ENCODE data around the gene UBE2N. TPM values are rescaled to one million over a fixed set of nuclear protein-coding genes. Genes with fewer than 3 reads are reported as not detected.

Gene UBE2N
- total and polyA plus RNA-seq, 10 of the 15 experiments (the other 5 are each of a cell fraction or from before 2014, with no cell fraction given), result 243 to 945 (median 443) TPM

DNA sequence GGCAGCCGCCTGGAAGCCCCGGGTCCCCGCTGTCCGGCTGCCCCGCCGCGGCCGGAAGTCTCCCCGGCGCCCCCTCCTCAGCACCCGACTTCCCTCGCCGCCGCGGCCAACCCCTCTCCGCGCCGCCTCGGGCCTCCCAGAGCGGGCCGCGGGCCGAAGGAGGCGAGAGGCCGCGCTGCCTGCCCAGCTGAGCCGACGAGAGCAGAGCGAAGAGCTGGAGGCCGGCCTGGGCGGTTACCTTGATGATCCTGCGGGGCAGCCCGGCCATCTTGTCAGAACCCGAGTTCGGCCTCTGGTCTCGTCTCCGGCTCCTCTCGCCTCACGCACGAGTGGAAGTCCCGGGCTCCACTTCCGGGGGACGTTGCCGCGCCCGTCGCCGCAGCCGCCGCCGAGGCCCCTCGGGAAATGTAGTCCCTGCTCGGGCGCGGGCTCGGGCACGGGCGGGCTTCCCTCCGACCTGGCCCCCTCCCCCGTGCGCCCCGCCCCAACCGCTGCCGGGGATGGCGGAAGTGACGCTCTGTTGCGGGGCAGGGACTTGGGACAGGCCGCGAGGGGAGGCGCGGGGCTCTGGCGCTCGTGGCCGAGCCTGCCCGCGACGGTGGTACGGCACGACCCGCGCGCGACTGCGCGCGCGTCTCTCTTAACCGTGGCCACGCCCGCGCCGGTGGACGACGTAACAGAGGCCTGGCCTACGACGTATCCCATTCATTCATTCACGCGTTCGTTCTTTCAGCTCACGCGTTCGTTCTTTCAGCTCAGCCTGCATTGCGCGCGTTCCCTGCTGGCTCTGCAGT is at the start of gene UBE2N (continued):
- peak; percentile 27 for TF ChIP-seq CBFB (IDR thresholded peaks at IDR 0.05; ENCODE audit: low read depth)
- peak; percentile 88 to 95 for TF ChIP-seq BHLHE40 (IDR thresholded peaks at IDR 0.05; ENCODE audit: borderline replicate concordance in 1 of 2, low read depth in 2 of 2, low read length in 1 of 2)
- TF ChIP-seq KDM1A (IDR thresholded peaks at IDR 0.05; ENCODE audit: borderline replicate concordance), result no peak
- TF ChIP-seq SUZ12 (IDR thresholded peaks at IDR 0.05; ENCODE audit: unreplicated experiment), result no peak
- TF ChIP-seq POLR2AphosphoS2 (IDR thresholded peaks at IDR 0.05; ENCODE audit: low read depth, low read length), result no peak
- TF ChIP-seq CREB1 (IDR thresholded peaks at IDR 0.05; ENCODE audit: low read depth), result peak; percentile 89
- no peak for TF ChIP-seq TARDBP (IDR thresholded peaks at IDR 0.05; ENCODE audit: borderline replicate concordance)
- no peak for TF ChIP-seq ZBED1 (IDR thresholded peaks at IDR 0.05; ENCODE audit: borderline replicate concordance)
- TF ChIP-seq FOS (IDR thresholded peaks at IDR 0.05; ENCODE audit: borderline replicate concordance, extremely low read depth, insufficient read length), result no peak
- no peak for TF ChIP-seq ZZZ3 (IDR thresholded peaks at IDR 0.05; ENCODE audit: control insufficient read depth, insufficient read length, low read depth)
- TF ChIP-seq, protein P1, sequence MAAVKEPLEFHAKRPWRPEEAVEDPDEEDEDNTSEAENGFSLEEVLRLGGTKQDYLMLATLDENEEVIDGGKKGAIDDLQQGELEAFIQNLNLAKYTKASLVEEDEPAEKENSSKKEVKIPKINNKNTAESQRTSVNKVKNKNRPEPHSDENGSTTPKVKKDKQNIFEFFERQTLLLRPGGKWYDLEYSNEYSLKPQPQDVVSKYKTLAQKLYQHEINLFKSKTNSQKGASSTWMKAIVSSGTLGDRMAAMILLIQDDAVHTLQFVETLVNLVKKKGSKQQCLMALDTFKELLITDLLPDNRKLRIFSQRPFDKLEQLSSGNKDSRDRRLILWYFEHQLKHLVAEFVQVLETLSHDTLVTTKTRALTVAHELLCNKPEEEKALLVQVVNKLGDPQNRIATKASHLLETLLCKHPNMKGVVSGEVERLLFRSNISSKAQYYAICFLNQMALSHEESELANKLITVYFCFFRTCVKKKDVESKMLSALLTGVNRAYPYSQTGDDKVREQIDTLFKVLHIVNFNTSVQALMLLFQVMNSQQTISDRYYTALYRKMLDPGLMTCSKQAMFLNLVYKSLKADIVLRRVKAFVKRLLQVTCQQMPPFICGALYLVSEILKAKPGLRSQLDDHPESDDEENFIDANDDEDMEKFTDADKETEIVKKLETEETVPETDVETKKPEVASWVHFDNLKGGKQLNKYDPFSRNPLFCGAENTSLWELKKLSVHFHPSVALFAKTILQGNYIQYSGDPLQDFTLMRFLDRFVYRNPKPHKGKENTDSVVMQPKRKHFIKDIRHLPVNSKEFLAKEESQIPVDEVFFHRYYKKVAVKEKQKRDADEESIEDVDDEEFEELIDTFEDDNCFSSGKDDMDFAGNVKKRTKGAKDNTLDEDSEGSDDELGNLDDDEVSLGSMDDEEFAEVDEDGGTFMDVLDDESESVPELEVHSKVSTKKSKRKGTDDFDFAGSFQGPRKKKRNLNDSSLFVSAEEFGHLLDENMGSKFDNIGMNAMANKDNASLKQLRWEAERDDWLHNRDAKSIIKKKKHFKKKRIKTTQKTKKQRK (IDR thresholded peaks at IDR 0.05; ENCODE audit: low read depth, low read length), result no peak
- TF ChIP-seq YY1 (IDR thresholded peaks at IDR 0.05; ENCODE audit: low read depth, low read length), result peak; percentile 94
- TF ChIP-seq, protein P2, sequence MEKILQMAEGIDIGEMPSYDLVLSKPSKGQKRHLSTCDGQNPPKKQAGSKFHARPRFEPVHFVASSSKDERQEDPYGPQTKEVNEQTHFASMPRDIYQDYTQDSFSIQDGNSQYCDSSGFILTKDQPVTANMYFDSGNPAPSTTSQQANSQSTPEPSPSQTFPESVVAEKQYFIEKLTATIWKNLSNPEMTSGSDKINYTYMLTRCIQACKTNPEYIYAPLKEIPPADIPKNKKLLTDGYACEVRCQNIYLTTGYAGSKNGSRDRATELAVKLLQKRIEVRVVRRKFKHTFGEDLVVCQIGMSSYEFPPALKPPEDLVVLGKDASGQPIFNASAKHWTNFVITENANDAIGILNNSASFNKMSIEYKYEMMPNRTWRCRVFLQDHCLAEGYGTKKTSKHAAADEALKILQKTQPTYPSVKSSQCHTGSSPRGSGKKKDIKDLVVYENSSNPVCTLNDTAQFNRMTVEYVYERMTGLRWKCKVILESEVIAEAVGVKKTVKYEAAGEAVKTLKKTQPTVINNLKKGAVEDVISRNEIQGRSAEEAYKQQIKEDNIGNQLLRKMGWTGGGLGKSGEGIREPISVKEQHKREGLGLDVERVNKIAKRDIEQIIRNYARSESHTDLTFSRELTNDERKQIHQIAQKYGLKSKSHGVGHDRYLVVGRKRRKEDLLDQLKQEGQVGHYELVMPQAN (conservative IDR thresholded peaks at IDR 0.05), result peak; percentile 70
- TF ChIP-seq CBX3 (IDR thresholded peaks at IDR 0.05; ENCODE audit: borderline replicate concordance, low read depth), result no peak
- no peak for TF ChIP-seq MEF2A (IDR thresholded peaks at IDR 0.05; ENCODE audit: insufficient read depth, low read depth, low read length)
- 0 out of 2 replicates have a peak, but pooled peaks have one; percentile 9 for TF ChIP-seq PAX5 (IDR thresholded peaks at IDR 0.05; ENCODE audit: borderline replicate concordance, low read depth, low read length)
- TF ChIP-seq TBL1XR1 (IDR thresholded peaks at IDR 0.05; ENCODE audit: low read depth, low read length), result no peak; the same call in 1 of the 2 replicates
- no peak for TF ChIP-seq NR2F1 (conservative IDR thresholded peaks at IDR 0.05)
- TF ChIP-seq BACH1 (IDR thresholded peaks at IDR 0.05; ENCODE audit: borderline replicate concordance), result peak; percentile 54
- TF ChIP-seq MXI1 (IDR thresholded peaks at IDR 0.05; ENCODE audit: low read depth, low read length), result peak; percentile 82
- 0 out of 2 replicates have a peak, but pooled peaks have one; percentile 19 for TF ChIP-seq RCOR1 (conservative IDR thresholded peaks at IDR 0.05; ENCODE audit: low read depth, low read length)
- no peak; the same call in 1 of the 2 replicates for TF ChIP-seq SMAD5 (IDR thresholded peaks at IDR 0.05; ENCODE audit: low read depth)
- TF ChIP-seq BMI1 (IDR thresholded peaks at IDR 0.05; ENCODE audit: borderline replicate concordance), result no peak
- TF ChIP-seq HDAC6 (IDR thresholded peaks at IDR 0.05; ENCODE audit: unreplicated experiment), result no peak
- peak; percentile 3; the same call in 1 of the 2 replicates for TF ChIP-seq SMARCA5 (IDR thresholded peaks at IDR 0.05)
- TF ChIP-seq SUPT20H (IDR thresholded peaks at IDR 0.05; ENCODE audit: borderline replicate concordance, control insufficient read depth, low read depth, low read length), result no peak
- TF ChIP-seq PAX8 (IDR thresholded peaks at IDR 0.05), result no peak
- no peak for TF ChIP-seq MTA2 (IDR thresholded peaks at IDR 0.05; ENCODE audit: low read depth)
